ENCODE data around the gene HDX.
"Not testable (repeated sequence)": the region's sequence is repeated elsewhere in the genome, so short reads cannot be mapped to it uniquely, and the experiment has no call there.

HDX gene

GRCh38 chrX:84501798-84502628 lies at the start of gene HDX:
Gene HDX (minus strand): TSS chrX:84502453. CDS start chrX:84475397, 27,056 bp downstream.
- DNase-seq: peak; percentile 92

- not testable (repeated sequence) for DNase-seq
These were observed 39.1 kb upstream of the HDX start for GRCh38 chrX:84541315-84541714.

DNA sequence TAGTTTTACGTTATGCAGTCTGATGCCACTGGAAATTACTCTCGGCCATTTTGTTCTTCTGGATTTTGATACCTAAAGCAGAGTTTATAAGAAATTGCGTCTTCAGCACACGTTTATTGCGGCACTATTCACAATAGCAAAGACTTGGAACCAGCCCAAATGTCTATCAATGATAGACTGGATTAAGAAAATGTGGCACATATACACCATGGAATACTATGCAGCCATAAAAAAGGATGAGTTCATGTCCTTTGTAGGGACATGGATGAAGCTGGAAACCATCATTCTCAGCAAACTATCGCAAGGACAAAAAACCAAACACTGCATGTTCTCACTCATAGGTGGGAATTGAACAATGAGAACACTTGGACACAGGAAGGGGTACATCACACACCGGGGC lies 35.4 kb upstream of the HDX start:
- DNase-seq: not testable (repeated sequence)

GRCh38 chrX:84488426-84488825 lies 13.8 kb downstream of the HDX start:
- no peak for DNase-seq

- DNase-seq: no peak
These were observed 14.6 kb downstream of the HDX start for GRCh38 chrX:84487365-84488353.

DNA sequence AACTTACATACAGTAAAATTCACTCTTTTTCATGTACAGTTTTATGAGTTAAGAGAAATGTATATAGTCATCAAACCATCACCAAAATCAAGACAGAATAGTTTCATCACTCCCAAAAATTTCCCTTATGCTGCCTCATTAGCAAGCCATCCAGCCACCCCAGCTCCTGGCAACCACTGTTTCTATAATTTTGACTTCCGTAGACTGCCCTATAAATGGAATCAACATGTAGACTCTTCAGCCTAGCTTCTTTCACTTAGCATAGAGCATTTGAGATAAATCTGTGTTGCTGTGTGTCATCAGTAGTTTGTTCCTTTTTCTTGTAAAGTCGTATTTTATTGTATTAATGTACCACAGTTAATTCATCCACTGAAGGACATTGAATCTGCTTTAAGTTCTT lies 23.2 kb downstream of the HDX start:
- no peak for DNase-seq

DNA sequence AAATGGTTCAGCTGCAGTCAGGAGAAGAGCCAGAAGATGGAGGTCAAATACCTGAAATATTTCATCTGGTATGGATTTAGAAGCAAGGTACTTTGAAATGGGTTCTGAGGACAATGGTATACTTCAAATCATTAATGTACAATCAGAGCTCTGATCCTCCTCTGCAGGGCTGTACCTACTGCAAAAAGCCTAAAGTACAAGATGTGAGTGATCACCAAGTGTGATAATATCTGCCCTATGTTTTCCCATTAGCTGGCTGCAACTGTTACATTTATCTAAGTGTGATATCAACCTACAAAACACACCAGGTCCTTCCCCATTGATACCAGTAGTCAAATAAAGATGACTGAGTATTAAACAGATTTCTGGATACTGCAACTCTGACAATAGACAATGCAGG lies 25.1 kb downstream of the HDX start:
- no peak for DNase-seq

GRCh38 chrX:84475596-84475995 lies 26.7 kb downstream of the HDX start:
- DNase-seq: no peak

GRCh38 chrX:84475101-84475500 lies 27.2 kb downstream of the HDX start:
- no peak for DNase-seq

GRCh38 chrX:84469226-84469625 lies 33.0 kb downstream of the HDX start:
- DNase-seq: no peak

DNA sequence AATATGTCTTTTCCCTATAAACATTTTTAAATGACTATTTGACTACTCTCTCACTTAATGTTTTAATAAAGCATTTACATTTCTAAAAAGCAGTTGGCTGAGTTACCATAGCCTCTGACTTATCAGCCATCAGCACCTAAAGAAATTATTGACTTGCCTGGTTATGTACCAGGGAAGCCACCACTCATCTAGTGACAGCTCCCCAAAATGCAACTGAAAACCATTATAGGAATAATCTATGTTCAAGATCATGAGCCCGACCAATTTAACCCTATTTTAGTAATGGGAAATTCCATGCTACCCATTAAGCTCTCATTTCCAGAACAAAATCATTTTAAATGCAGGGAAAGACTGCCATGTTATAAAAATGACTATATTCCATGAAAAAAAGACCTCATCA lies 34.4 kb downstream of the HDX start:
- no peak for DNase-seq

- DNase-seq: peak; percentile 20
These were observed 48.7 kb downstream of the HDX start for GRCh38 chrX:84453351-84454246.

DNA sequence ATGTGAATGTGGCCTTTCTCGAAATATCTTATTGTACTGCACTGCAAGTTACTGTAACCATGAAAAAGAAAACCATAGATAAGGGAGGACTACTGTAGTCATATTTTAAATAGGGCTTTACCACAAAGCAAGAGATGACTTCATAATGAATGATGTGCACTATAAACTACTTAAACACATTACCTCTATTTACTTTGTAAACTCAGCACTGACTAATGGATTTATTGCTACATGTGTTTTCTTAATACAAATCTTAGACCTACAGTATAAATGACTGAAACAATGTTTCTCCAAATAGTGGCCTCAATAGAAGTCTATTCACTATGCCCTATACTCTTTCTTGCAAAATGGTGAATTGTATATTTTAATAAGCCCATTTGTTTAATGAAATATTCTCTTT lies 61.1 kb downstream of the HDX start:
- no peak for DNase-seq

DNA sequence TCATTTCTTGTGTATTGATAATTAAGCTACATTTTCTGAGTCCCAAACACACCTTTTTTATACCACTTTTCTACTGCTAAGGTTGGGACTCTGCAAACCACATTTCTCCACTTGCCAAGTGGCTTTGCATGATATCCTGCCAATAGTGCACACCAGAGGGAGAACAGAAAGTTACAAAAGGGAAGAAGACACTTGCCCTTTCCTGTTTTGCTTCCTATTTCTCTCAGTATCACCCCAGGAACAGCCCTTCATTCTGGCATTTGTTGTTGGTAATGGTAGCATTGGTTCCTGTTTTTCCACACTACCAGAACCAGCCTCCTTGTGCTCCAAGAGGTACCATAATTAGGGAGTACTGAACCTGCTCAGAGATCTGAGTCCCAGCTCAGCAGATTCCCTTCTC lies 87.1 kb downstream of the HDX start:
- no peak for DNase-seq

DNA sequence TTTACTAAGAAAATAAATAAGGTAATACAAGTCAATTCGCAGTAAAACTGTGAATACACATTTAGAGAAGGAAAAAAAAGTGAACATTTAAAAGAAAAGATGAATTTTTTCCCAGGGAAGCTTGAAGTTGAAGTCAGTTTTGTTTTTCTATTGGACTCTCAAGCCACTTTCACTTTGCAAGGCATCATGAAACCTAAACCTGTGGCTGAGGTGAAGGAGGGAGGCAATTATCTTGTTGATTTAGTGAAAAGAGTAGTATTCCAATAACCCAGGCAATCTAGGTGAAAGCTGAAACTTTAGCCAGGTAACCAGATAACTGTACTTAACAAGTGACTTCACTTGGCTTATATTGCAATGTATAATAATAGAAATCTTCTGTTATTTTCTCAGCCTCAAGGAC lies 138.6 kb downstream of the HDX start:
- DNase-seq: no peak

GRCh38 chrX:84363051-84363450 lies 139.2 kb downstream of the HDX start:
- no peak for DNase-seq

DNA sequence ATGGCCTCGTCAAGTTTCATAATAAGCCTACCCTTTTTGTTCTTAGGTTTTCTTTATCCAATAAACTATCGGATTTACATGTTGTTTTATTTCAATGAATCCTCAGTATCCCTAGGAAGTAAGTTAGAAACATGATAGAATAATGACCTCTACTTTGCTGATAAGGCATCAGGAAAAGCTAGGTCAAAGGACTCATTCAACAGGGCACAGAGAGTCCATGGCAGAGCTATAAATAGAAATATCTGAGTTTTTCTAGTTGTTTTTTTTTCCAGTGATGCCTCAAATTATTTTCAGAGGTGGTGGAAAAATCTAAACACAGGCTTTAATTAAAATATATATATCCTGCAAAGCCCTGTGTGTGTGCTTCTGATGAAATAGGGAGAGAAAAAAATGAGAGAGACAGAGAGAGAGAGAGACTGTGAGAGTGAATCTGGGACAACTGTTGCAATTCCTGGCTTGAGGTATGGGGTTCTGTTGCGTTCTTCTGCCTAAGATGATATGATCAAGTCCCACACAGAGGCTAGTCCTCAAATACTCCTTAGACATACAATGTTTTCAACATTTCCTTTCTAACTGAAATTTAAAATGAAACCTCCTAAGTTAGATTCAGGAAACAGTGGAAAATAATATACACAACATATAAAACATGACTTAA lies 139.9 kb downstream of the HDX start:
- DNase-seq: no peak

DNA sequence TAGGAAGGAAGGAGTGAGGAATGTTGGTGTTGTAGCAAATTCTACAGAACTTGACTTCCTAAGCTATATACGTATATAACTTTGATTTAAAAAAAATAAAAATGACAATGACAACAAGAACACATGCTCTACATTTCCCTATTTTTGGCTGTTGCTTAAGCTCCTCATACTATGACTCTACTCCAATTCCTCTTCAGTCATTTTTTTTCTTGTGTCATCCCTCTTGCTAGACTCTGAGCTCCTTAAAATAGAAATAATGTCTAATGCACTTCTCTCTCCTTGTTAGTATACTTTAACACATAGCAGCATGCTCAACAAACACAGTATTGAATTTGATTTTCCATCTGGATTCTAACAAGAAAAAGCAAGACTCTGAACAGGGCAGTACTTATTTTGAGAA lies 144.0 kb downstream of the HDX start:
- DNase-seq: no peak

- DNase-seq: no peak
These were observed 145.0 kb downstream of the HDX start for GRCh38 chrX:84357296-84357695.

GRCh38 chrX:84340968-84341367 lies 161.3 kb downstream of the HDX start:
- DNase-seq: no peak

DNA sequence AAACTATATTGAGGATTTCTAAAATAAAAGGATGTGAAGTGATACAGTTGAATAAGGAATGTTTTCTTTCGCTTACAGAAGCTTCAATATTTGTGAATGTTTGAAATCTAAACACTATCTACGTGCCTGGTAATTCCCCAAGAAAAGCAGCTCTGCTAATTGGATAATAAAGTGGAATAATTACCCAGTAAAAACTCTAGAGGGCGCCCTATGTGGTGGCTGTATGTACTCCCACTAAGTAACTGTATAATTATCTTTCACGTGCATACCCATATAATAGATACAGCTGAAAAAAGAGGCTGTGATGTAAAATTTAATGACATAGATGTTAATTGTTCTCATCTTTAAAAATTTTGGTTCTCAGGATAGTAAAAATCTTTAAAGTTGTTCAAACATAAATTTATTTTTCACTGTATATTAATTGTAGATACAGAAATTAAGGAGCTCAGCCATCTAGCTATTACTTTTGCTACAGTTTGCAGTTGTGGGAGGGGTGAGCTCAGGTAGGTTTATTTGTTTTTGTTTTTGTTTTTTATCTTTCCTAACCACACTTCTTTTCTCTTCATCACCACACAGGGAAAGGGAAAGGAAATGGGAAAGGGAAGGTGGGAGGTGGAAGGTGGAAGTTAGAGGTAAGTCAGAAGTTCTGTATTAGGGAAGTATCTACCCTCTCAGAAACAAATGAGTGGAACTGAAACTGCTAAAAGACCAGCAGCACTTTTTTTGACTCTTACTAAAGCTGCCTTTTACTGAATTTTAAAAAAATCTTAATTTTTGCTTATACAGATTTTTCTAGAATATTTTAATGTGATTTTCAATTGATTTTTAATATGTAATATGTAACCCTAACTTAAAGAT lies 162.5 kb downstream of the HDX start:
- no peak for DNase-seq
